Measurements from ENCODE around the gene MED4. TPM values are rescaled to one million over a fixed set of nuclear protein-coding genes. Genes with fewer than 3 reads are reported as not detected.

The MED4 gene, protein sequence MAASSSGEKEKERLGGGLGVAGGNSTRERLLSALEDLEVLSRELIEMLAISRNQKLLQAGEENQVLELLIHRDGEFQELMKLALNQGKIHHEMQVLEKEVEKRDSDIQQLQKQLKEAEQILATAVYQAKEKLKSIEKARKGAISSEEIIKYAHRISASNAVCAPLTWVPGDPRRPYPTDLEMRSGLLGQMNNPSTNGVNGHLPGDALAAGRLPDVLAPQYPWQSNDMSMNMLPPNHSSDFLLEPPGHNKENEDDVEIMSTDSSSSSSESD
- 43.4 TPM for total RNA-seq
- long read RNA-seq, transcript MED4-202 (7 exons, 931 nt), result minor isoform, 13 of 107 reads
- long read RNA-seq, transcript MED4-201 (7 exons, 2,022 nt), result major isoform, 82 of 107 reads
- long read RNA-seq, partial matches to known transcripts, result 2 of 107 reads
- long read RNA-seq, other reads (novel, unspliced or antisense), result 10 of 107 reads

GRCh38 chr13:48094781-48095502, at the start of gene MED4:
Gene MED4 (minus strand): TSS chr13:48095104. CDS start chr13:48095078, 26 bp downstream.
- peak; percentile 98 for ATAC-seq
- intact Hi-C loops (cut with micrococcal nuclease), result no loop called here
- DNase-seq, result peak; percentile 98

GRCh38 chr13:48144413-48145035, 49.6 kb upstream of the MED4 start:
- intact Hi-C loops (cut with micrococcal nuclease), result no loop called here
- DNase-seq, result peak; percentile 52
- ATAC-seq, result peak; percentile 93

DNA sequence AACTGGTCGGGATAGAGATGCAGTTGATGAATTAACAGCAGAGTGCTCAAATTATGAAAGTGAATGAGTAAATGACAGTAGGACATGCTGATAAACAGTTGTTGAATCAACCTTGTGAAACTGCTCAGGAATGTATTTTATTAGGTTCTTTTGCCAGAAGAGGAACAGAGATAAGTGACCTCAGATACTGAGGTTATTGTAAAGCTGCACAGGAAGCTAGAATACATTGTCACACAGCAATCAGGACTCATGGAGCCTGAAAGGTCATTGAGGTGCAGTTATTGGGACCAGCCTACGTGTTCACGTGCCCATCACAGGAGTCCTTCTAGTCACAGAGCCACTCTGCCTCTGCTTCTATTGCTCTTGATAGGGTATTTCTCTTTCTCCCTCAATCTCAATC, 47.5 kb upstream of the MED4 start:
- no peak for ATAC-seq
- no peak for DNase-seq
- intact Hi-C loops (cut with micrococcal nuclease), result no loop called here

DNA sequence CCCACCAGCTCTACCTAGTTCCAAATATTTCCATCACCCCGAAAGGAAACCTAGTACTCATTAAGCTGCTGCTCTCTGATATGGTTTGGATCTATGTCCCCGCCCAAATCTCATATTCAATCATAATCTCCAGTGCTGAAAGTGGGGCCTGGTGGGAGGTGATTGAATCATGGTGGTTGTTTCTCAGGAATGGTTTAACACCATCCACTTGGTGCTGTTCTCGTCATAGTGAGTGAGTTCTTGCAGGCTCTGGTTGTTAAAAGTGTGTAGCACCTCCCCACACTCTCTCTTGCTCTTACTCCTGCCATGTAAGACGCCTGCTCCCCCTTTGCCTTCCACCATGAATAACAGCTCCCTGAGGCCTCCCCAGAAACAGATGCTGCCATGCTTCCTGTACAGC, 43.4 kb upstream of the MED4 start:
- no peak for DNase-seq
- intact Hi-C loops (cut with micrococcal nuclease), result no loop called here
- no peak for ATAC-seq

GRCh38 chr13:48132961-48133360, 38.1 kb upstream of the MED4 start:
- intact Hi-C loops (cut with micrococcal nuclease), result no loop called here
- no peak for ATAC-seq
- DNase-seq, result no peak

- intact Hi-C loops (cut with micrococcal nuclease), result no loop called here
- ATAC-seq, result no peak
- no peak for DNase-seq
Observed at GRCh38 chr13:48131533-48131932, 36.6 kb upstream of the MED4 start.

GRCh38 chr13:48126944-48127830, 32.3 kb upstream of the MED4 start:
- DNase-seq (peak; percentile 84), ATAC-seq (peak; percentile 86)
- intact Hi-C loops (cut with micrococcal nuclease), result no loop called here

GRCh38 chr13:48125794-48126228, 30.9 kb upstream of the MED4 start:
- intact Hi-C loops (cut with micrococcal nuclease), result no loop called here
- DNase-seq, result peak; percentile 32
- ATAC-seq, result peak; percentile 60

DNA sequence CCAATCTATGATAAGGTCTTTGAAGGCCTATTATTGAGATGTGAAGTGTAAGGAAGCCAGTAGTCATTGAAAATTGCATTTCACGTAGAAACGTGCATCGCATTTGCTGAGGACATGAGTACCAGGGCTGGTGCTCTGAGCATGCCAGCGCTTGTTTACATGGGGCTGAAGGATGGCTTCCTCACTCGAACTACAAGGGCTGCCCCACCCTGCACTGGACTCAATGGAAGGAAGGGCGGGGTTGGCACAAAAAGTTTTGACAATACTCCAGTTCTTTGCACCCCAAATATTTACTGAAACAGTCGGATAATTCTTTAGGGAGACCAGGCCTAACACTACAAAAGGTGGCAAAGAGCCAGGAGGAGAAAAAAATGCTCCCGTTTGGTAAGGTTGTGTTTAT, 28.9 kb upstream of the MED4 start:
- ATAC-seq, result no peak
- DNase-seq, result no peak
- intact Hi-C loops (cut with micrococcal nuclease), result no loop called here

DNA sequence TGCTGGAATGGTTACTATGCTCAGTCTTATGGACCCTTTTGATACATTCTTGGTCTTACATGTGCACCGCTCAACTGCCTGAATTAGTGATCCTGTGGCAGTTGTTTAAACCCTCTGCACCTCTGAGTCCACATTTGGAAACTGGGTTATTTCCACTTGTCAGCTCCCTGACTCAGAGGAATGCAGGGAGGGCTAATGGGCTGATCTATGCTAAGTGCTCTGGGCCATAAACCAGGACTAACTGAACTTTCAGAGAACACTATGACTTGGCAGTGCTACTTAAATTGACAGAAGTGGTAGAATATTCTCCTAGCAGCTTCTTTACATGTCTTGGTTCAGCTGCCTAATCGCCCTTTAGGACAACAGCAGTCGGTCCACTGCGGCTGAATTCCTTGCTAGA, 26.8 kb upstream of the MED4 start:
- DNase-seq, result no peak
- intact Hi-C loops (cut with micrococcal nuclease), result no loop called here
- ATAC-seq, result peak; percentile 84

GRCh38 chr13:48120241-48120640, 25.3 kb upstream of the MED4 start:
- ATAC-seq, result no peak
- intact Hi-C loops (cut with micrococcal nuclease), result no loop called here

DNA sequence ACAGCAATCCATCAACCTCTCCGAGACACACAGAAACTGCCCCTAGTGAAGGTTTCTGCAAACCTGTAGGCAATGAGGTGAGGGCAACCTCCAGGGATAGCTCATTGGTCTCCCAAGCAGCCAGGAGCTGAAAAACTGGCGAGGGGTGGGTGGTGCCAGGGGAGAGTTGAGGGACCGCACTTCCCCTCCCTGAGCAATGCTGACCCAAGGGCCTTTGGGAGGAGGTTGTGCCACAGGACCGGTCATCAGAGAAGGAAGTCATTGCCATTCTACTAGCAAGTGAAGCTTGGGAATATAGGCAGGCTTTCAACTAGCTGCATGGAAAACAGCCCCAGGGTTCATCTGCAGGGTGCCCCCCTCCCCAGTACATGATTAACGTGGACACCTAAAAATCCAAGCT, 23.1 kb upstream of the MED4 start:
- ATAC-seq (no peak), DNase-seq (no peak)
- intact Hi-C loops (cut with micrococcal nuclease), result loop anchor here (10.0 kb wide), 1 partner anchor 117 kb away; the partner anchor contains the start of gene ITM2B

More at GRCh38 chr13:48120241-48120640, 25.3 kb upstream of the MED4 start:
- DNase-seq, result no peak

DNA sequence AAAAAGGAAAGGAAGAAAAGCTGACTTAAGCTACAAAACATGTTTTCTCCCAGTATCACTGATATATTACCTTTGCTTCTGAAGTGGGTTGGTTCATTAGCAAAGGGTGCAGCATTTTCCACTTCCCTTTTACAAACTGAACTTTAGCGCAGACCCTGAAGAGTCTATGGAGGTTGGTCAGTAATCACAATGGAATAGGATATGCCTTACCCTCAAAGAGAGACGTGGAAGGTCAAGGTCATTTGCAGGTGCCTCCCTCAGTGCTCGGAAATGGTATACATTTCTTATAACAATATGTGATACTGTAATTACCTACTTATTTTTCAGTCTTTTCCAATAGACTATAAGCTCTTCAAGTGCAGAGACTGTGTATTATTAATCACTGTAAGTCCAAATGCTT, 21.9 kb upstream of the MED4 start:
- intact Hi-C loops (cut with micrococcal nuclease), result loop anchor here (10.0 kb wide), 1 partner anchor 118 kb away; the partner anchor contains the start of gene ITM2B
- ATAC-seq (no peak), DNase-seq (no peak)

DNA sequence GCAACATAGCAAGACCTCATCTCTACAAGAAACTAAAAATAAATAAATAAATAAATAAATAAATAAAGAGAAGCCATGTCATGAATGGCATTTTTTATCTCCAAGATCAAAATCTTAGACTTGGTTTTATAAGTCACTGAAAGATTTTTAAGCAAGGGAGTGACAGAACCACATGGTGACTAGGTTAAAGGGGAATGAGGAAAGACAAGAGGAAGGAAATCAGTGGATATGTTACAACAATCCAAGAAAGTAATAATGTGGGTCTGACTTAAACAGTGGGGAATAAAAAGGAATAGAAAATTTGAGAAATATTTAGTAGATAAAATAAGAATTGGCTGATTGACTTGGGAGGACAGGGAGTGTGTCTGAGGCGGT, 18.8 kb upstream of the MED4 start:
- ATAC-seq, result no peak
- no peak for DNase-seq
- intact Hi-C loops (cut with micrococcal nuclease), result loop anchor here (10.0 kb wide), 1 partner anchor 121 kb away; the partner anchor contains the start of gene ITM2B

DNA sequence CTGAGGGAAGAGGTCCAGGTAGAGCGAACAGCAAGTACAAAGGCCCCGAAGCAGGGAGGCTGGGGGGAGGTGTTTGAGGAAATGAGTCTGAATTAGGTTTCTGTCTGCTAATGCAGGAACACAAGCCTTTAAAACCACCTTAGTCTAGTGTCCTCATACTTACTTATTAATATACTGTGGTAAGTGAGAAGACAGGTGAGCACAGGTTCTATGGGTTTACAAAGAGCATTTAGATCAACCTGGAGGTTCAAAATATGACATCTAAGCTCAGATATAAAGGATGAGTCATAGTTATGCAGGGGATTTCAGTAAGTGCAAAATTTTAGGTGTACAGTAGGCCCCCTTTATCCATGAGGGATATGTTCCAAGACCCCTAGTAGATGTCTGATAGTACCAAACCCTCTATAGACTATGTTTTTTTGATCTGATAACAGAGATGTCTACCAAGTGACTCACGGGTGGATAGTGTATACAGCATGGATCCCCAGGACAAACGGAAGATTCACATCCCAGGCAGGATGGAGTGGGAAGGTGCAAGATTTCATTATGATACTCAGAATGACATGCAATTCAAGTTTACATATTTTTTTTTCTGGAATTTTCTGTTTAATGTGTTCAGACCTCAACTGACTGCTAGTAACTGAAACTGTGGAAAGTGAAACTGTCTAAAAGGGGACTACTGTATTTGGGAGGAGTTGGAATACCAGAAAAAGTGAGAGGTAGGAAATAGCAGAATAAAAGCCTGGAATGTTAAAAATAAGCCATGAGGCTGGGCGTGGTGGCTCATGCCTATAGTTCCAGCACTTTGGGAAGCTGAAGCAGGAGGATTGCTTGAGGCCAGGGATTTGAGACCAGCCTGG, 18.2 kb upstream of the MED4 start:
- ATAC-seq, result no peak
- intact Hi-C loops (cut with micrococcal nuclease), result loop anchor here (10.0 kb wide), 1 partner anchor 122 kb away; the partner anchor contains the start of gene ITM2B
- DNase-seq, result no peak

GRCh38 chr13:48110931-48111721, 16.2 kb upstream of the MED4 start:
- ATAC-seq (peak; percentile 89), DNase-seq (peak; percentile 55)
- intact Hi-C loops (cut with micrococcal nuclease), result loop anchor here (10.0 kb wide), 1 partner anchor 124 kb away; the partner anchor contains the start of gene ITM2B
